Activated CD4-positive, alpha-beta T cell treated with anti-CD3 and anti-CD28 coated beads for 1 hour (primary cell): ENCODE data around the gene CCDC120.

Experiments
- DNase-seq: peaks from one replicate; pipeline ENCODE4 v3.0.0-alpha.2; 2020

The CCDC120 gene

DNA sequence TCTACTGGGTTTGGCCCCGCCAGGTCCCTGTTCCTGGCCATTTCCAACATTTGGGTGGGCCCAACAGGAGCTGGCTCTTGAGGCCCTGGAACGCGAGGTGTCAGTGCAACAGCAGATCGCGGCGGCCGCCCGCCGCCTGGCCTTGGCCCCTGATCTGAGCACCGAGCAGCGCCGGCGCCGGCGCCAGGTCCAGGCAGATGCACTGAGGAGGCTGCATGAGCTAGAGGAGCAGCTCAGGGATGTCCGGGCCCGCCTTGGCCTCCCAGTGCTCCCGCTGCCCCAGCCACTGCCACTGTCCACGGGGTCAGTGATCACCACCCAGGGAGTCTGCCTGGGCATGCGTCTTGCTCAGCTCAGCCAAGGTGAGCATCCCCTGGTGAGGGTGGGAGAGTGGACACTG is 5.5 kb downstream of the CCDC120 start:
- DNase-seq = no peak

GRCh38 chrX:49064735-49065134 is 5.9 kb downstream of the CCDC120 start:
- DNase-seq = no peak

DNA sequence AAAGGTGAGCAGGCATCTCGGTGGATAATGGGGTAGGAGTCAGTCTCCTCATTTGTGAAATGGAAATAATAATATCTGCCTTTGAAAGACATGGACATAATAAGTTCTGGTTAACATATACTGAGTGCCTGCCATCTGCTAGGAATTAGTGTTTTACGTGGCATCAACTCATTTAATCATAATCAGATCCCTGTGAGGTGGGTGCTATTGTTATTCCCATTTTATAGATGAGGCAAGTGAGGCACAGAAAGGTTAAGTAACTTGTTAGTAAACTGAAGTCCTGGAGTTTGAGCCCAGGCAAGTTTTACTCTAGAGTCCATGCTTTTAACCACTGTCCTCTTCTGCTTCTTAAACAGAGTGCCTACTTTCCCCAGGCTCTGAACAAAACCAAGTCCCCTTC is 7.5 kb downstream of the CCDC120 start:
- DNase-seq = no peak

DNA sequence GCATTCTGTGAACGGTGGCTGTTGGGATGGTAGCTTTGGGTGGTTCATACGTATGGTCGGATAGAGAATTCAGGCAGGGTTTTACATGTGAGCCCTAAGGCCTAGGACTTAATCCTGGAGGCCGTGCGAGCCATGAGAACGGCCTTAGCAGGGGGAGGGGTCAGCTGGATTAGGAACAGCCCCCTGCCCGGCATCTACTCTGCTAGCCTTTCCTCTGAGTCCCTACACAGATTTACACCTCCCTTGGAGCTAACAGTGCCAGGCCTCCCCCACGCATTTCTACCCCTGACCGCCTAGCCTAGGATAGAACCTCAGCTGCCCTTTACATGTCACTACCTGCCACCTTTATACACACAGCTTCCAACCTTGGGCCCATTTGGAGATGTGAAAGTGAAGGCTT is 7.9 kb downstream of the CCDC120 start:
- no peak for DNase-seq

GRCh38 chrX:49067285-49068120 is 8.7 kb downstream of the CCDC120 start:
- DNase-seq = no peak

GRCh38 chrX:49069038-49069437 is 10.2 kb downstream of the CCDC120 start:
- no peak for DNase-seq

- no peak for DNase-seq
Observed at GRCh38 chrX:49070988-49071387, 12.2 kb downstream of the CCDC120 start.

DNA sequence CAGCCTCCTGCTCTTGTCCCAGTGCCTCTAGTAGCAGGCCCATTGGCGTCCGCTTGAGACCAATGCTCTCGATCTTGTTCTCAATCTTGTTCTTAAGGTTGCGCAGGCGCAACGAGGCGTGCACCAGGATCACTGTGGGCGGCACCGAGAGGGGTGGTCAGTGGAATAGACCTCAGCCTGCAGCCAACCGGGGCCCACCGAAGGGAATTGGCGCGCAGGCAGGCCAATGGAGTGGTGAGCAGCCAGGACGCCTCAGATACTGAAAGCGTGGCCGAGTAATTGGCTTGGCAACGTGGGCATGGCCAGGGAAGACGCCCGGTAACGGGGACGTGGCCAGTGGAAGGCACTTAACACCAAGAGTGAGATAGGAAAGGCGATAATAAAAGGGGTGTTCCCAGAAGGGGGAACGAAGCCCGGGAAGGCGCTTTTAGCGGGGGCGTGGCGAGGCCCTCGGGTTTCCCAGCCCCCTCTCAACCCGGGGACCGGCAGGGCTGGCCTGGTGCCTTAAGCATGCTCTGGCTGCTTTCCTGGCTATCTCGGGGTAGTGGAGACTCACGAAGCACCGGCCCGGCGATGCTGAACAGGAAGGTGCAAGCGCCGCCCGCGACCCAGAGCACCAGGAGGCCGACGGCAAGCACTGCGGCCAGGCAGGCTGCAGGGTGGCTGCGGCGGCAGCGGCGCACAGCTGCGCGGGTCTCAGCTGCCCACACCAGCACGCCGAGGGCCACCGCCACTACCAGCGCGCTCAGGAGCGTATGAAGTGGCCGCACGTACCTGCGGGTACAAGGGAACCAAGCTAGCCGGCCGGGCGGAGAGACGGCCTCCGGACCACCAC is 13.3 kb downstream of the CCDC120 start:
- DNase-seq = no peak

- no peak for DNase-seq
Observed at GRCh38 chrX:49072712-49073095, 13.9 kb downstream of the CCDC120 start.

GRCh38 chrX:49073601-49074575 is 15.1 kb downstream of the CCDC120 start, which contains the start of gene PRAF2:
Gene PRAF2 (minus strand): TSS chrX:49074002. CDS start chrX:49073987, 15 bp downstream.
- peak; percentile 85 for DNase-seq

GRCh38 chrX:49075347-49075746 is 16.5 kb downstream of the CCDC120 start:
- DNase-seq = no peak

DNA sequence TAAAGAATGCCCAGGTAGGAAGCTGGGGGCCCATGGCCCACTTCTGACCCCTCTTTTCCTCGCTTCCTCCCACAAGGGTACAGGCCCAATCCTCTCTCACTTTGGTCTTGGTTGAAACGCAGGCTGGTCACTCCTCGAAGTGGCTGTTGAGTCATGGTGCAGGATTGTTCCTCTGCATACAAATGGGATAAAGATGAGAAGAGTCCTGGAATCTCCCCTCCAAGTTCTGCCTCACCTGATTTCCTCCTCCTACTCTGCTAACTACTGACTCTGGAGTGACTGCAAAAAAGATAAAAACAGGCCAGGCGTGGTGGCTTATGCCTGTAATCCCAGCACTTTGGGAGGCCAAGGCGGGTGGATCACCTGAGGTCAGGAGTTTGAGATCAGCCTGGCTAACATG is 19.1 kb downstream of the CCDC120 start:
- DNase-seq = no peak

DNA sequence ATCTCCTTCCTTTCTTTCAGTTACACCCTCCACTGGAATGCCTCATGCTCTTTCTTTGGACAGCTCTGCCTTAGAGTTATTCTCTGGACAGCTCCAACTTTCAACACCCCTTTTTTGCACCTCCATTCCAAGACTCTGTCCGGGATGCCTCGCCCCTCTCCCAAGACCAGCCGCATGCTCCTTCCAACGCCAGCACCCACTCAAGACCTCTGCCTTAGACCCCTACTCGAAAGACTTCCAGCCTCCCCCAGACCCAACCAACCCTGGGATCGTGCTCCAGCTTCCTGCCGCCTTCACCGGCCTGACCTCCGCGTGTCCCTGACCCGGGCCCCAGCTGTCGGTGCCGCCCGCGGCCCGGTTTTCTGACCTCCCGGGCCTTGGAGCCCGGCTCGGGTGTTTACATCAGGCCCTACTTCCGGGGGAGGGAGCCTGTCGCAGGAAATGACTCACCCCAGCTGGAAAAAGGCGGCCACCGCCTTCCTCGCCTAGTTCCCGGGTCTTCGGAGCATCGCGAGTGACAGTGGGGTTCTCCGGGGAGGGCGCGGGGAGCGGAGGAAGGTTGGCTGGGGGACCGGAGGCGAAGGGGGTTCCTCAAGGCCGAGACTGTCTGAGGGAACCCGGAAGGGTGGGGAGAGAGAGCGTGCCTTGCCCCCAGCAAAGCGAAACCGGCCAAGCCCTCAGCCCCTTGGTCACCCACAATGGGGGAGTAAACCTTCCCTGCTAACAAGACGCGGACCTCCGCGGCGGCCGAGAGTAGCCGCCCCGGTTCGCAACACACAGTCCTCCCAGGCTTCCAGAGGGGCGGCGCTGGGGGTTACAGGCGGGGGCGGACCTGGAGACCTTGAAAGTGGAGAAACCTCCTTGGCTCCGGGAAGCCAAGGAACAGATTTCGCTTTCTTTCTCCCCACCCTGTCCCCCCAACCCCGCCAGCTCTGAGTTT is 21.0 kb downstream of the CCDC120 start, which contains the start of gene WDR45:
Gene WDR45, minus strand, starts transcription at position 399 of the 940 bp plus-strand sequence. CDS start 1,792 bp downstream, outside the sequence.
- peak; percentile 65 for DNase-seq

- no peak for DNase-seq
Observed at GRCh38 chrX:49082271-49082871, 23.6 kb downstream of the CCDC120 start.

GRCh38 chrX:49089553-49089952 is 30.8 kb downstream of the CCDC120 start:
- DNase-seq = no peak

DNA sequence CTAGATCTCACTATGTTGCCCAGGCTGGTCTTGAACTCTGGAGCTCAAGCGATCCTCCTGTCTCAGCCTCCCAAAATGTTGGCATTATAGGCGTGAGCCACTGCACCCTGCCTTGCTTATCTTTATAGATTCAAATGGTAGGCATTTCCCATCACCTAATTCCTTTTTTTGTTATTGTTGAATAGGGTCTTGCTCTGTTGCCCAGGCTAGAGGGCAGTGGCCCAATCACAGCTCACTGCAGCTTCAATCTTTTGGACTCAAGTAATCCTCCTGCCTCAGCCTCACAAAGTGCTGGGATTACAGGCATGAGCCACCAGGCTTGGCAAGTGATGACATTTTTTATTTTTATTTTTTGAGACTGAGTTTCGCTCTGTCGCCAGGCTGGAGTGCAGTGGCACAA is 37.6 kb downstream of the CCDC120 start:
- no peak for DNase-seq

DNA sequence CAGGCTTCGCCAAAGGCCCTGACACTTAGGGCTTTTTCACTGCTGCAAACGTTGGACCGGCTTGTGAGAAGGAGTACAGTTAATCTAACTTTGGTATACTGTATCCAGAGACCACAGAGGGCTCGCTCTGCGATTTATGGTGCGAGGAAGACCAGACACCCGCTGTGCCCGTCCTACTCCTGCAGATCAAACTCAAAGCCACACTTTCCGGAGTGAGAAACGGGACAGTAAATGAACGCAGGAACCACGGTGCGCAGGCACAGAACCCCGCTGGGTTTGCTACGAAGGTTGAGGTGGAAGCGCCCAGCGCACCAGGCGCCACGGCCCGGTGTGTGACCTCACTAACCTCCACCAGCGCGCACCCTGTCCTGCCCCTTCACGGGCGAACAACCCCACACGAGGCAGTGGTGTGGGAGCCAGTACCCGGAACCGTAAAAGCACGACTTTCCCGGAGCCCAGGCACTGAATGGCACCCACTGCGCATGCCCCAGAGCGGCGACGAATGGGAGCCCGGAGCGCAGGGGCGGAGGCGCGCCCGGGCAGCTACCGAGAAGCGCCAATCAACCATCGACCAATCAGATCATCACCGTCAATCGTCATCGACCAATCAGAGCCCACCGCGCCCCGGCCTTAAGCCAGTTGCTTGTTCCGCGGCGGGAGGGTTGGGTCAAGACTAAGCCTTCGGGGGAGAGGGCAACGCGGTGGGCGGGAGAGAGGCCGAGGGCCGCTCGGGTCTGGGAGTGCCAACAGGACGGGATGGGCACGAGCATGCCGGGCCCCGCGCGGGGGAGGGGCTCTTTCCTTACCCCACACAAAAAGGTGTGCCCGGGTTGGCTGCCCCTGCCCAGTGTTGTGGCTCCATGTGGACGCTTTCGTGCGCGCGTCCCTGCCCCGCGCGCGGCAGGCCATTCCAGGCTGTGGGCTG is 42.2 kb downstream of the CCDC120 start:
- DNase-seq = peak; percentile 78

DNA sequence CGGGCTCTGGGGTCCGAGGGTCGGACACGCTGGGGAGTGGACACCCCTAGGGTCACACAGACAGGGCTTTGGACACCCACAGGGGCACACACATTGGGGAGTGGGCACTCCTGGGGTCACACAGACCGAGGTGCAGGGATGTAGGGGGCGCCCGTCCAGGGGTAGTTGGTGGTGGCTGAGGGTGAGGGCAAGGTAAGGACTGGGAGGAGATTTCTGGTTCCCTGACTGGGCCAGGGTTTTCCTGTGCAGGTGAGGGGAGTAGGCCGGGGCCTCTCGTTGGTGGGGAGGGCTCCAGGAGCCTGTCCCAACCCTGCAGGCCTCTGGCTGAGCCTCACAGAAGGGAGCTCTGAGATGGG is 42.8 kb downstream of the CCDC120 start:
- DNase-seq = no peak

GRCh38 chrX:49102190-49102589 is 43.4 kb downstream of the CCDC120 start:
- DNase-seq = no peak

GRCh38 chrX:49103637-49104036 is 44.8 kb downstream of the CCDC120 start:
- DNase-seq = no peak
